GM23338 (cell line): Measurements from ENCODE around the gene TP73. TPM values are rescaled to one million over a fixed set of nuclear protein-coding genes. Genes with fewer than 3 reads are reported as not detected.

ENCODE experiments used
- ATAC-seq: fragments of 200-7000 bp; cut with Tn5 transposase; 3 replicates; pipeline ENCODE4 v1.9.1; 2020
- DNase-seq: peaks from one replicate; pipeline ENCODE4 v3.0.0-alpha.2; 2015; ENCODE audit warnings: low spot score
- H2AFZ ChIP-seq: fragments of 200-600 bp; sonication (generic); 2 replicates; pipeline ENCODE4 v1.8.0; 2016; ENCODE audit warnings: antibody characterized with exemption, mild to moderate bottlenecking, moderate library complexity
- H3F3A ChIP-seq: fragments of 200-600 bp; sonication (generic); replicated peaks from 2 replicates; pipeline ENCODE4 v1.8.0; 2017; ENCODE audit warnings: antibody characterized with exemption, mixed run types, low read depth
- H3K27ac ChIP-seq: fragments of 200-600 bp; sonication (generic); 2 replicates; pipeline ENCODE4 v1.6.1; 2016; ENCODE audit warnings: low read depth
- H3K27me3 ChIP-seq: fragments of 200-600 bp; sonication (generic); 2 replicates; pipeline ENCODE4 v1.8.0; 2016; ENCODE audit warnings: mild to moderate bottlenecking, mixed run types, moderate library complexity; ENCODE audit not compliant: insufficient read depth
- H3K36me3 ChIP-seq: fragments of 200-600 bp; sonication (generic); 2 replicates; pipeline ENCODE4 v1.8.0; 2016; ENCODE audit warnings: mild to moderate bottlenecking; ENCODE audit not compliant: insufficient read depth
- H3K4me1 ChIP-seq: fragments of 200-600 bp; sonication (generic); 2 replicates; pipeline ENCODE4 v1.8.0; 2016; ENCODE audit warnings: mild to moderate bottlenecking, moderate library complexity; ENCODE audit not compliant: insufficient read depth
- H3K4me2 ChIP-seq: fragments of 200-600 bp; sonication (generic); 2 replicates; pipeline ENCODE4 v1.7.1; 2017; ENCODE audit warnings: mixed run types
- H3K4me3 ChIP-seq: fragments of 200-600 bp; sonication (generic); 2 replicates; pipeline ENCODE4 v1.6.1; 2016; ENCODE audit warnings: mixed run types
- H3K79me2 ChIP-seq: fragments of 200-600 bp; sonication (generic); replicated peaks from 2 replicates; pipeline ENCODE4 v1.8.0; 2017; ENCODE audit warnings: mild to moderate bottlenecking; ENCODE audit not compliant: insufficient read depth
- H3K9me2 ChIP-seq: fragments of 200-600 bp; sonication (generic); 2 replicates; pipeline ENCODE4 v1.8.0; 2017; ENCODE audit not compliant: insufficient read depth
- H4K20me1 ChIP-seq: fragments of 200-600 bp; sonication (generic); replicated peaks from 2 replicates; pipeline ENCODE4 v1.8.0; 2017; ENCODE audit warnings: mild to moderate bottlenecking; ENCODE audit not compliant: insufficient read depth
- H3K27ac Mint-ChIP-seq: 2 replicates; pipeline ENCODE4 v1.8.0; 2020; ENCODE audit warnings: inconsistent platforms, mild to moderate bottlenecking, moderate library complexity, mixed read lengths
- H3K27me3 Mint-ChIP-seq: 3 replicates; pipeline ENCODE4 v1.8.0; 2022; ENCODE audit warnings: low read depth, mild to moderate bottlenecking, moderate library complexity, mixed read lengths, inconsistent platforms; ENCODE audit not compliant: insufficient read depth, poor library complexity
- H3K36me3 Mint-ChIP-seq: 3 replicates; pipeline ENCODE4 v1.8.0; 2021; ENCODE audit warnings: low read depth, mild to moderate bottlenecking, inconsistent platforms, moderate library complexity, mixed read lengths
- H3K4me1 Mint-ChIP-seq: 3 replicates; pipeline ENCODE4 v1.8.0; 2020; ENCODE audit warnings: mild to moderate bottlenecking, inconsistent platforms, mixed read lengths
- H3K4me3 Mint-ChIP-seq: 3 replicates; pipeline ENCODE4 v1.8.0; 2021; ENCODE audit warnings: moderate library complexity, mild to moderate bottlenecking, inconsistent platforms, mixed read lengths
- H3K9me3 Mint-ChIP-seq: 3 replicates; pipeline ENCODE4 v1.8.0; 2020; ENCODE audit warnings: moderate library complexity, mild to moderate bottlenecking, inconsistent platforms, mixed read lengths
- CREB1 ChIP-seq: fragments of 250-450 bp; sonication (Bioruptor Pico); IDR thresholded peaks from 2 replicates; pipeline ENCODE4 v1.5.0; 2020; ENCODE audit warnings: low read depth, mild to moderate bottlenecking, moderate library complexity
- EZH2 ChIP-seq: fragments of 200-600 bp; sonication (generic); IDR thresholded peaks from one replicate; pipeline ENCODE4 v1.8.0; 2017; ENCODE audit warnings: antibody characterized with exemption, mild to moderate bottlenecking, low read depth; ENCODE audit not compliant: unreplicated experiment
- JUNB ChIP-seq: IDR thresholded peaks from one replicate; pipeline ENCODE4 v1.6.1; 2016; ENCODE audit warnings: antibody characterized with exemption; ENCODE audit not compliant: unreplicated experiment
- NANOG ChIP-seq: IDR thresholded peaks from 2 replicates; pipeline ENCODE4 v1.6.1; 2016; ENCODE audit warnings: antibody characterized with exemption, borderline replicate concordance
- POLR2AphosphoS5 ChIP-seq: IDR thresholded peaks from 2 replicates; pipeline ENCODE4 v1.6.1; 2016; ENCODE audit warnings: antibody characterized with exemption, low read depth
- STAT1 ChIP-seq: IDR thresholded peaks from one replicate; pipeline ENCODE4 v1.6.1; 2016; ENCODE audit warnings: antibody characterized with exemption; ENCODE audit not compliant: unreplicated experiment
- ZNF114 ChIP-seq: fragments of 250-450 bp; sonication (Bioruptor Pico); IDR thresholded peaks from 2 replicates; pipeline ENCODE4 v1.5.0; 2020; ENCODE audit warnings: mild to moderate bottlenecking, moderate library complexity
- ZNF331 ChIP-seq: fragments of 250-450 bp; sonication (Bioruptor Pico); IDR thresholded peaks from 2 replicates; pipeline ENCODE4 v1.5.0; 2020; ENCODE audit warnings: low read depth, mild to moderate bottlenecking, moderate library complexity
- polyA plus RNA-seq: library from polyadenylated mRNA; unstranded; fragments of >200 nt; fragmentation: Nextera tagmentation; extraction: Ambion mirVana; gene quantifications from 2 replicates; pipeline ENCODE4 v1.2.1, GENCODE V29; 2016
- total RNA-seq: library from RNA; depleted of rRNA; stranded (reverse); fragments of >200 nt; shearing (Covaris generic); gene quantifications from 2 replicates; pipeline ENCODE4 v1.2.3, GENCODE V29; 2014
- TF ChIP-seq, protein P1 (sequence below): IDR thresholded peaks from 2 replicates; pipeline ENCODE4 v1.6.1; 2016; ENCODE audit warnings: antibody characterized with exemption
- TF ChIP-seq, protein P2 (sequence below): fragments of 250-450 bp; sonication (Bioruptor Pico); IDR thresholded peaks from 2 replicates; pipeline ENCODE4 v1.5.0; 2020; ENCODE audit warnings: mild to moderate bottlenecking, moderate library complexity
- TF ChIP-seq, protein P3 (sequence below): IDR thresholded peaks from one replicate; pipeline ENCODE4 v1.6.1; 2018; ENCODE audit warnings: antibody characterized with exemption; ENCODE audit not compliant: unreplicated experiment

TP73 gene
- total and polyA plus RNA-seq, 2 experiments from 2014 or later = 1.4 to 3.4 TPM

DNA sequence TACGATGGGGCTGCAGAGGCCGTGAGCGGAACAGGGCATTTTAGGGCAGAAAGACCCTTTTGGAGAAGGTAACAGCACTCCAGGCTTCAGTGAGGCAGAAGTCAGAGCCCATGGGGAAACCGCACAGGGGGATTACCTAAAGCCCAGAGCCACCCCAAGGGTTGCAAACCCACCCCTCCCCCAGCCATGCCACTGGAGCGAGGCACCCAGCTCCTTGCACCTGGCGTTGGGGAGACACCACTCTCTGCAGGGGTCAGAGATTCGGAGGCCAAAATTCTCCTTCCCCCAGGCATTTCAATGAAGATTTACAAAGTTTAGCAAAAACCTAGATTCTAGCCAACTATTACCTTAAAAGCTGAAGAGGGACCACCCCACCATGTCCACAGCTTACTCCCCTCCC is 61.5 kb downstream of the TP73 start:
- Mint-ChIP-seq H3K4me3 (no peak overlapping the region), H3K27ac (no peak overlapping the region), H3K9me3 (no peaks in the 10 kb centered on the region), H3K4me1 (peaks cover 6% of the 10 kb centered on the region; the same call in 2 of the 3 replicates), H3K27me3 (peaks cover 13% of the 10 kb centered on the region), H3K36me3 (no peaks in the 10 kb centered on the region)
- no peaks in the 10 kb centered on the region; the same call in 1 of the 2 replicates for H3K4me1 ChIP-seq
- no peaks in the 10 kb centered on the region for H3K27me3 ChIP-seq
- no peaks in the 10 kb centered on the region for H3K36me3 ChIP-seq
- TF ChIP-seq, protein P1, sequence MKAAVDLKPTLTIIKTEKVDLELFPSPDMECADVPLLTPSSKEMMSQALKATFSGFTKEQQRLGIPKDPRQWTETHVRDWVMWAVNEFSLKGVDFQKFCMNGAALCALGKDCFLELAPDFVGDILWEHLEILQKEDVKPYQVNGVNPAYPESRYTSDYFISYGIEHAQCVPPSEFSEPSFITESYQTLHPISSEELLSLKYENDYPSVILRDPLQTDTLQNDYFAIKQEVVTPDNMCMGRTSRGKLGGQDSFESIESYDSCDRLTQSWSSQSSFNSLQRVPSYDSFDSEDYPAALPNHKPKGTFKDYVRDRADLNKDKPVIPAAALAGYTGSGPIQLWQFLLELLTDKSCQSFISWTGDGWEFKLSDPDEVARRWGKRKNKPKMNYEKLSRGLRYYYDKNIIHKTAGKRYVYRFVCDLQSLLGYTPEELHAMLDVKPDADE = no peak
- no peak for TF ChIP-seq ZNF331 (CRISPR knock-in tag)
- TF ChIP-seq POLR2AphosphoS5 = no peak
- no peak for TF ChIP-seq JUNB
- TF ChIP-seq STAT1 = no peak
- no peak for TF ChIP-seq CREB1 (CRISPR knock-in tag)
- no peak for TF ChIP-seq EZH2
- TF ChIP-seq, protein P2, sequence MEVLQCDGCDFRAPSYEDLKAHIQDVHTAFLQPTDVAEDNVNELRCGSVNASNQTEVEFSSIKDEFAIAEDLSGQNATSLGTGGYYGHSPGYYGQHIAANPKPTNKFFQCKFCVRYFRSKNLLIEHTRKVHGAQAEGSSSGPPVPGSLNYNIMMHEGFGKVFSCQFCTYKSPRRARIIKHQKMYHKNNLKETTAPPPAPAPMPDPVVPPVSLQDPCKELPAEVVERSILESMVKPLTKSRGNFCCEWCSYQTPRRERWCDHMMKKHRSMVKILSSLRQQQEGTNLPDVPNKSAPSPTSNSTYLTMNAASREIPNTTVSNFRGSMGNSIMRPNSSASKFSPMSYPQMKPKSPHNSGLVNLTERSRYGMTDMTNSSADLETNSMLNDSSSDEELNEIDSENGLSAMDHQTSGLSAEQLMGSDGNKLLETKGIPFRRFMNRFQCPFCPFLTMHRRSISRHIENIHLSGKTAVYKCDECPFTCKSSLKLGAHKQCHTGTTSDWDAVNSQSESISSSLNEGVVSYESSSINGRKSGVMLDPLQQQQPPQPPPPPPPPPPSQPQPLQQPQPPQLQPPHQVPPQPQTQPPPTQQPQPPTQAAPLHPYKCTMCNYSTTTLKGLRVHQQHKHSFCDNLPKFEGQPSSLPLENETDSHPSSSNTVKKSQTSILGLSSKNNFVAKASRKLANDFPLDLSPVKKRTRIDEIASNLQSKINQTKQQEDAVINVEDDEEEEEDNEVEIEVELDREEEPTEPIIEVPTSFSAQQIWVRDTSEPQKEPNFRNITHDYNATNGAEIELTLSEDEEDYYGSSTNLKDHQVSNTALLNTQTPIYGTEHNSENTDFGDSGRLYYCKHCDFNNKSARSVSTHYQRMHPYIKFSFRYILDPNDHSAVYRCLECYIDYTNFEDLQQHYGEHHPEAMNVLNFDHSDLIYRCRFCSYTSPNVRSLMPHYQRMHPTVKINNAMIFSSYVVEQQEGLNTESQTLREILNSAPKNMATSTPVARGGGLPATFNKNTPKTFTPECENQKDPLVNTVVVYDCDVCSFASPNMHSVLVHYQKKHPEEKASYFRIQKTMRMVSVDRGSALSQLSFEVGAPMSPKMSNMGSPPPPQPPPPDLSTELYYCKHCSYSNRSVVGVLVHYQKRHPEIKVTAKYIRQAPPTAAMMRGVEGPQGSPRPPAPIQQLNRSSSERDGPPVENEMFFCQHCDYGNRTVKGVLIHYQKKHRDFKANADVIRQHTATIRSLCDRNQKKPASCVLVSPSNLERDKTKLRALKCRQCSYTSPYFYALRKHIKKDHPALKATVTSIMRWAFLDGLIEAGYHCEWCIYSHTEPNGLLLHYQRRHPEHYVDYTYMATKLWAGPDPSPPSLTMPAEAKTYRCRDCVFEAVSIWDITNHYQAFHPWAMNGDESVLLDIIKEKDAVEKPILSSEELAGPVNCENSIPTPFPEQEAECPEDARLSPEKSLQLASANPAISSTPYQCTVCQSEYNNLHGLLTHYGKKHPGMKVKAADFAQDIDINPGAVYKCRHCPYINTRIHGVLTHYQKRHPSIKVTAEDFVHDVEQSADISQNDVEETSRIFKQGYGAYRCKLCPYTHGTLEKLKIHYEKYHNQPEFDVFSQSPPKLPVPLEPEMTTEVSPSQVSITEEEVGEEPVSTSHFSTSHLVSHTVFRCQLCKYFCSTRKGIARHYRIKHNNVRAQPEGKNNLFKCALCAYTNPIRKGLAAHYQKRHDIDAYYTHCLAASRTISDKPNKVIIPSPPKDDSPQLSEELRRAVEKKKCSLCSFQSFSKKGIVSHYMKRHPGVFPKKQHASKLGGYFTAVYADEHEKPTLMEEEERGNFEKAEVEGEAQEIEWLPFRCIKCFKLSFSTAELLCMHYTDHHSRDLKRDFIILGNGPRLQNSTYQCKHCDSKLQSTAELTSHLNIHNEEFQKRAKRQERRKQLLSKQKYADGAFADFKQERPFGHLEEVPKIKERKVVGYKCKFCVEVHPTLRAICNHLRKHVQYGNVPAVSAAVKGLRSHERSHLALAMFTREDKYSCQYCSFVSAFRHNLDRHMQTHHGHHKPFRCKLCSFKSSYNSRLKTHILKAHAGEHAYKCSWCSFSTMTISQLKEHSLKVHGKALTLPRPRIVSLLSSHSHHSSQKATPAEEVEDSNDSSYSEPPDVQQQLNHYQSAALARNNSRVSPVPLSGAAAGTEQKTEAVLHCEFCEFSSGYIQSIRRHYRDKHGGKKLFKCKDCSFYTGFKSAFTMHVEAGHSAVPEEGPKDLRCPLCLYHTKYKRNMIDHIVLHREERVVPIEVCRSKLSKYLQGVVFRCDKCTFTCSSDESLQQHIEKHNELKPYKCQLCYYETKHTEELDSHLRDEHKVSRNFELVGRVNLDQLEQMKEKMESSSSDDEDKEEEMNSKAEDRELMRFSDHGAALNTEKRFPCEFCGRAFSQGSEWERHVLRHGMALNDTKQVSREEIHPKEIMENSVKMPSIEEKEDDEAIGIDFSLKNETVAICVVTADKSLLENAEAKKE (CRISPR knock-in tag) = no peak
- TF ChIP-seq ZNF114 (CRISPR knock-in tag) = no peak
- no peak for TF ChIP-seq NANOG
- TF ChIP-seq, protein P3, sequence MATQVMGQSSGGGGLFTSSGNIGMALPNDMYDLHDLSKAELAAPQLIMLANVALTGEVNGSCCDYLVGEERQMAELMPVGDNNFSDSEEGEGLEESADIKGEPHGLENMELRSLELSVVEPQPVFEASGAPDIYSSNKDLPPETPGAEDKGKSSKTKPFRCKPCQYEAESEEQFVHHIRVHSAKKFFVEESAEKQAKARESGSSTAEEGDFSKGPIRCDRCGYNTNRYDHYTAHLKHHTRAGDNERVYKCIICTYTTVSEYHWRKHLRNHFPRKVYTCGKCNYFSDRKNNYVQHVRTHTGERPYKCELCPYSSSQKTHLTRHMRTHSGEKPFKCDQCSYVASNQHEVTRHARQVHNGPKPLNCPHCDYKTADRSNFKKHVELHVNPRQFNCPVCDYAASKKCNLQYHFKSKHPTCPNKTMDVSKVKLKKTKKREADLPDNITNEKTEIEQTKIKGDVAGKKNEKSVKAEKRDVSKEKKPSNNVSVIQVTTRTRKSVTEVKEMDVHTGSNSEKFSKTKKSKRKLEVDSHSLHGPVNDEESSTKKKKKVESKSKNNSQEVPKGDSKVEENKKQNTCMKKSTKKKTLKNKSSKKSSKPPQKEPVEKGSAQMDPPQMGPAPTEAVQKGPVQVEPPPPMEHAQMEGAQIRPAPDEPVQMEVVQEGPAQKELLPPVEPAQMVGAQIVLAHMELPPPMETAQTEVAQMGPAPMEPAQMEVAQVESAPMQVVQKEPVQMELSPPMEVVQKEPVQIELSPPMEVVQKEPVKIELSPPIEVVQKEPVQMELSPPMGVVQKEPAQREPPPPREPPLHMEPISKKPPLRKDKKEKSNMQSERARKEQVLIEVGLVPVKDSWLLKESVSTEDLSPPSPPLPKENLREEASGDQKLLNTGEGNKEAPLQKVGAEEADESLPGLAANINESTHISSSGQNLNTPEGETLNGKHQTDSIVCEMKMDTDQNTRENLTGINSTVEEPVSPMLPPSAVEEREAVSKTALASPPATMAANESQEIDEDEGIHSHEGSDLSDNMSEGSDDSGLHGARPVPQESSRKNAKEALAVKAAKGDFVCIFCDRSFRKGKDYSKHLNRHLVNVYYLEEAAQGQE = no peak
- no peaks in the 10 kb centered on the region for H3K9me2 ChIP-seq
- no peak overlapping the region for H2AFZ ChIP-seq
- ATAC-seq = no peak
- DNase-seq = no peak
- H3K79me2 ChIP-seq = no peaks in the 10 kb centered on the region
- H3K27ac ChIP-seq = no peak overlapping the region
- H3F3A ChIP-seq = no peaks in the 10 kb centered on the region
- no peaks in the 10 kb centered on the region for H4K20me1 ChIP-seq
- no peak overlapping the region for H3K4me2 ChIP-seq
- H3K4me3 ChIP-seq = no peak overlapping the region
